A549 (cell line): ENCODE results near the gene ATF7IP2. TPM values are rescaled to one million over a fixed set of nuclear protein-coding genes. Genes with fewer than 3 reads are reported as not detected.

ENCODE experiments used
- ATAC-seq, 2 experiments: fragments of 200-7000 bp in 1 of 2; fragments of >200 bp in 1 of 2; cut with Nextera tagmentation in 1 of 2; cut with Tn5 transposase in 1 of 2; 3 replicates each; pipeline versions ENCODE4 v1.8.0 to v1.9.1; 2018 to 2020; ENCODE audit warnings: mild to moderate bottlenecking in 1 of 2, moderate library complexity in 1 of 2
- CTCF ChIA-PET: fragments of 300-600 bp; sonication (Branson Sonifier 250); formaldehyde crosslinking; extraction: SDS; loops from one replicate; lab custom pipeline; 2021; ENCODE audit warnings: antibody characterized with exemption, inconsistent platforms; lab: Yijun Ruan, JAX
- POLR2A ChIA-PET: fragments of 350-600 bp; formaldehyde crosslinking; extraction: SDS; loops from one replicate; lab custom pipeline; 2021; ENCODE audit warnings: antibody characterized with exemption, inconsistent platforms; lab: Yijun Ruan, JAX
- DNase-seq, 2 experiments: peaks; one replicate each; pipeline versions ENCODE4 v3.0.0 to v3.0.0-alpha.2; 2011 to 2016; ENCODE audit warnings: low read depth in 1 of 2, low spot score in 1 of 2
- FAIRE-seq: peaks from 2 replicates; lab custom pipeline; 2011; peaks lifted over from hg19 to GRCh38; lab: Jason Lieb, UNC
- H3K27ac ChIP-seq, 2 experiments: fragments of >200 bp; sonication (Bioruptor Twin); formaldehyde crosslinking; 3 replicates each; pipeline ENCODE4 v1.5.1; 2016 to 2017
- H3K4me1 ChIP-seq: fragments of >200 bp; sonication (Bioruptor Twin); formaldehyde crosslinking; 3 replicates; pipeline ENCODE4 v1.6.1; 2016
- H3K4me2 ChIP-seq: fragments of >200 bp; sonication (Bioruptor Twin); formaldehyde crosslinking; 3 replicates; pipeline ENCODE4 v1.6.1; 2016
- H3K4me3 ChIP-seq: fragments of >200 bp; sonication (Bioruptor Twin); formaldehyde crosslinking; 3 replicates; pipeline ENCODE4 v1.5.1; 2016
- H3K9me3 ChIP-seq: fragments of >200 bp; sonication (Bioruptor Twin); formaldehyde crosslinking; 3 replicates; pipeline ENCODE4 v1.6.1; 2016
- CEBPB ChIP-seq, 2 experiments: fragments of >200 bp in 1 of 2; sonication (Bioruptor Twin) in 1 of 2; formaldehyde crosslinking in 1 of 2; IDR thresholded peaks; 2 replicates each; pipeline ENCODE4 v1.6.1; 2012 to 2016
- CHD4 ChIP-seq: fragments of 200-600 bp; sonication (generic); IDR thresholded peaks from 2 replicates; pipeline ENCODE4 v1.6.1; 2016; ENCODE audit warnings: antibody characterized with exemption, mild to moderate bottlenecking, borderline replicate concordance
- ESRRA ChIP-seq: fragments of 150-350 bp; IDR thresholded peaks from 2 replicates; pipeline ENCODE4 v1.6.1; 2014; ENCODE audit warnings: mild to moderate bottlenecking, low read length, borderline replicate concordance
- FOSB ChIP-seq: fragments of 250-450 bp; sonication (Bioruptor Pico); IDR thresholded peaks from 2 replicates; pipeline ENCODE4 v1.5.0; 2020; ENCODE audit warnings: mild to moderate bottlenecking, moderate library complexity
- FOSL2 ChIP-seq, 2 experiments: fragments of 450-650 bp in 1 of 2; fragments of >200 bp in 1 of 2; sonication (Bioruptor Twin) in 1 of 2; formaldehyde crosslinking; IDR thresholded peaks; 2 replicates each; pipeline versions ENCODE4 v1.5.0 to v1.6.1; 2016 to 2020; ENCODE audit warnings: mild to moderate bottlenecking in 1 of 2, moderate library complexity in 1 of 2
- HDAC2 ChIP-seq: fragments of 200-600 bp; sonication (generic); IDR thresholded peaks from 2 replicates; pipeline ENCODE4 v1.6.1; 2016
- HEYL ChIP-seq: fragments of 250-450 bp; sonication (Bioruptor Pico); IDR thresholded peaks from 2 replicates; pipeline ENCODE4 v1.8.0; 2021; ENCODE audit warnings: mild to moderate bottlenecking, moderate library complexity
- HOXA7 ChIP-seq: fragments of 250-450 bp; sonication (Bioruptor Pico); IDR thresholded peaks from 2 replicates; pipeline ENCODE4 v1.5.0; 2020; ENCODE audit warnings: mild to moderate bottlenecking, moderate library complexity
- HOXB13 ChIP-seq: fragments of 250-450 bp; sonication (Bioruptor Pico); IDR thresholded peaks from 2 replicates; pipeline ENCODE4 v1.5.0; 2020; ENCODE audit warnings: low read depth, mild to moderate bottlenecking, moderate library complexity
- HOXB5 ChIP-seq: fragments of 250-450 bp; sonication (Bioruptor Pico); IDR thresholded peaks from 2 replicates; pipeline ENCODE4 v1.5.0; 2020; ENCODE audit warnings: mild to moderate bottlenecking, moderate library complexity
- MAZ ChIP-seq: fragments of 150-350 bp; IDR thresholded peaks from 2 replicates; pipeline ENCODE4 v1.6.1; 2014; ENCODE audit warnings: antibody characterized with exemption, low read depth, low read length, borderline replicate concordance
- MYC ChIP-seq: IDR thresholded peaks from 2 replicates; pipeline ENCODE4 v1.6.1; 2012; ENCODE audit warnings: mild to moderate bottlenecking, inconsistent platforms, low read length, improper control_type of control experiment, borderline replicate concordance
- POLR2A ChIP-seq: IDR thresholded peaks from 2 replicates; pipeline ENCODE4 v1.6.1; 2012; ENCODE audit warnings: mild to moderate bottlenecking, low read length
- POLR2AphosphoS2 ChIP-seq: conservative IDR thresholded peaks from 2 replicates; pipeline ENCODE4 v1.6.1; 2012; ENCODE audit warnings: low read length, improper control_type of control experiment, inconsistent platforms
- RCOR1 ChIP-seq: fragments of 150-350 bp; IDR thresholded peaks from 2 replicates; pipeline ENCODE4 v1.6.1; 2014; ENCODE audit warnings: antibody characterized with exemption, low read length, low read depth
- SREBF2 ChIP-seq: fragments of 450-650 bp; IDR thresholded peaks from 2 replicates; pipeline ENCODE4 v1.6.1; 2014; ENCODE audit warnings: mild to moderate bottlenecking, moderate library complexity
- TFCP2L1 ChIP-seq: fragments of 250-450 bp; sonication (Bioruptor Pico); IDR thresholded peaks from 2 replicates; pipeline ENCODE4 v1.5.0; 2021; ENCODE audit warnings: mild to moderate bottlenecking
- TP53 ChIP-seq: fragments of 250-450 bp; sonication (Bioruptor Pico); IDR thresholded peaks from 2 replicates; pipeline ENCODE4 v1.5.0; 2021; ENCODE audit warnings: mild to moderate bottlenecking, moderate library complexity
- WGBS: methylation state at CpG from one replicate; pipeline ENCODE4 v1.1.6; 2017; ENCODE audit errors: missing lambda C conversion rate; 5-methylcytosine and 5-hydroxymethylcytosine counted together
- polyA plus RNA-seq, 4 experiments: library from polyadenylated mRNA; depleted of rRNA in 3 of 4; stranded (reverse); fragments of >200 nt; fragmentation: RNase III in 1 of 4; extraction: RNeasy Plus Mini Kit Qiagen cat#74134 plus additional on column Dnase treatment in 1 of 4; gene quantifications; 2 replicates in 3 of 4; 3 replicates in 1 of 4; pipeline ENCODE4 v1.2.3, GENCODE V29; 2011 to 2017
- TF ChIP-seq, protein P1 (sequence below): IDR thresholded peaks from 2 replicates; pipeline ENCODE4 v1.6.1; 2012; ENCODE audit warnings: low read depth, borderline replicate concordance
- TF ChIP-seq, protein P2 (sequence below): IDR thresholded peaks from 2 replicates; pipeline ENCODE4 v1.6.1; 2012
- TF ChIP-seq, protein P3 (sequence below): fragments of >200 bp; sonication (Bioruptor Twin); formaldehyde crosslinking; IDR thresholded peaks from 3 replicates; pipeline ENCODE4 v1.6.1; 2016
- TF ChIP-seq, protein P4 (sequence below): fragments of 150-350 bp; IDR thresholded peaks from 2 replicates; pipeline ENCODE4 v1.6.1; 2014; ENCODE audit warnings: low read depth, mild to moderate bottlenecking, low read length

The ATF7IP2 gene
- polyA plus RNA-seq, 2 of the 4 experiments (the other 2 are of a cell fraction) = 12.3 to 23.5 TPM

DNA sequence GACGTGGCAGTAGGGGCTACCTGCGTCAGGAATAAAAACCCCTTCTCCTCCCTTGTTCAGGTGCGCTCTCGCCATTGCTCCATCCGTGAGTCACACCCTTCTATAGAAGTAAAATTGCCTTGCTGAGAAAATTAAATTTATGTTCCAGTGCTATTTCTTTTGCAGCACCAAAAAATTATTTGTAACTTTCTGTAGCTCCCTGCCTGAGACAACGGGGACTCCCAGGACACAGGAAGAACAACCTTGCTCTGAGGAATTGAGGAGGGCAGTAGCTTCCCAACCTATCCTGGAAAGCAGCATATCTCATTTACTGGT is 109.1 kb downstream of the ATF7IP2 start:
- 53% methylated on average over 6 of the region's 6 CpGs for WGBS
- Histone ChIP-seq H3K27ac (no peak overlapping the region), H3K4me2 (no peak overlapping the region), H3K4me3 (no peak overlapping the region), H3K4me1 (no peaks in the 10 kb centered on the region), H3K9me3 (0 out of 3 replicates have a peak, but pooled peaks cover 4% of the 10 kb centered on the region)
- no peak for DNase-seq
- ChIA-PET POLR2A (no interaction called here), CTCF (interaction anchor here (1.3 kb wide), 1 partner anchor 242 kb away, joined by 4 read pairs; no protein-coding TSS in a partner anchor)
- TF ChIP-seq, protein P1, sequence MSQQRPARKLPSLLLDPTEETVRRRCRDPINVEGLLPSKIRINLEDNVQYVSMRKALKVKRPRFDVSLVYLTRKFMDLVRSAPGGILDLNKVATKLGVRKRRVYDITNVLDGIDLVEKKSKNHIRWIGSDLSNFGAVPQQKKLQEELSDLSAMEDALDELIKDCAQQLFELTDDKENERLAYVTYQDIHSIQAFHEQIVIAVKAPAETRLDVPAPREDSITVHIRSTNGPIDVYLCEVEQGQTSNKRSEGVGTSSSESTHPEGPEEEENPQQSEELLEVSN = no peak
- TF ChIP-seq ESRRA = no peak
- TF ChIP-seq CHD4 = no peak
- no peak for FAIRE-seq
- ATAC-seq = no peak

DNA sequence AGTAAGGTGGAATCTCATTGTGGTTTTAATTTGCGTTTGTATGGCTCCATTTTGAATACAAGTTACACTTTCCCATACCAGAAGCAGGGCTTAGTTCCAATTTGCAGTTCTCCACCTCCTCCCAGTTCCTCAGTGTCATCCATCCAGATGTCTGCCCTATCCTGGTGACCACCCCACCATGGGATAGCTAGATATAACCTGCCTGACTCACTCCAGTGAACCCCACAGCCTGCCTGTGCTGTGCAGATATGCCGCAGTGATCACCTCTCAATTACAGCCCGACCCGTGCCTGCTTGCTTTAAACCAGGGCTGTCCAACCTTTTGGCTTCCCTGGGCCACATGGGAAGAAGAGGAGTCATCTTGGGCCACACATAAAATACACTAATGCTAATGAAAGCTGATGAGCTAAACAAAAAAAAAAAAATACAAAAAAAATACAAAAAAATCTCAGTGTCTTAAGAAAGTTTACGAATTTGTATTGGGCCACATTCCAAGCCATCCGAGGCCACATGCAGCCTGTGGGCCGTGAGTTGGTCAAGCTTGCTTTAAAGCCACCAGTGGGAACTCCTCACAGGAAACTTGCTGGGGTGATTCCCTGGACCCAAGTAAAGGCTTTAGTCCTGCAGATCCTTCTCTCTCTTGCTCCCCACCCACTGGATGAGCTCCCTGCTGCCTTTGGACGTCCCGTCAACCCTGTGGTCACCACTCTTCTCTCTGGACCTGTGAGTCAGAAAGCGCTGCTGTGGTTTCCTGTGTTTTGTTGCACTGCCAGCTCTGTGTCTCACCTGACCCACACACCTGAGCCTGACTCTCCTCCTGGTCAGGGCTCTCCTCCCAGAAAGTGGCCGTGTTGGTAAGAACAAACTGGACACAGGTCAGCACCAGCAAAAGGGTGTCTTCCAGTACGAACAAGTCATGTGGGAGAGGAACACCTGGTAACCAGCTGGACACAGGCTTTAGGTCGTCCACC is 111.6 kb downstream of the ATF7IP2 start:
- ATAC-seq (no peak), FAIRE-seq (no peak), DNase-seq (no peak)
- WGBS = 72% methylated on average over 13 of the region's 13 CpGs
- Histone ChIP-seq H3K9me3 (0 out of 3 replicates have a peak, but pooled peaks cover 4% of the 10 kb centered on the region), H3K27ac (no peak overlapping the region), H3K4me3 (no peak overlapping the region), H3K4me1 (no peaks in the 10 kb centered on the region), H3K4me2 (no peak overlapping the region)
- ChIA-PET POLR2A (interaction anchor here (0.6 kb wide), 1 partner anchor 111 kb away, joined by 3 read pairs; no protein-coding TSS in a partner anchor), CTCF (interaction anchor here (0.7 to 1.2 kb wide), 2 partner anchors 12 to 291 kb away, joined by 3 to 4 read pairs; no protein-coding TSS in a partner anchor)
- TF ChIP-seq TP53 (no peak), POLR2AphosphoS2 (no peak), HOXB5 (CRISPR knock-in tag) (no peak), SREBF2 (no peak), HOXA7 (CRISPR knock-in tag) (no peak), FOSL2 (IDR thresholded peaks at IDR 0.05) (no peak), FOSL2 (CRISPR knock-in tag; IDR thresholded peaks at IDR 0.05) (no peak), RCOR1 (no peak), MYC (no peak), HEYL (CRISPR knock-in tag) (no peak), MAZ (no peak), TFCP2L1 (CRISPR knock-in tag) (no peak), HDAC2 (no peak), POLR2A (no peak), FOSB (CRISPR knock-in tag) (no peak), HOXB13 (CRISPR knock-in tag) (no peak), CEBPB (IDR thresholded peaks at IDR 0.05) (no peak), CHD4 (no peak)
- TF ChIP-seq, protein P2, sequence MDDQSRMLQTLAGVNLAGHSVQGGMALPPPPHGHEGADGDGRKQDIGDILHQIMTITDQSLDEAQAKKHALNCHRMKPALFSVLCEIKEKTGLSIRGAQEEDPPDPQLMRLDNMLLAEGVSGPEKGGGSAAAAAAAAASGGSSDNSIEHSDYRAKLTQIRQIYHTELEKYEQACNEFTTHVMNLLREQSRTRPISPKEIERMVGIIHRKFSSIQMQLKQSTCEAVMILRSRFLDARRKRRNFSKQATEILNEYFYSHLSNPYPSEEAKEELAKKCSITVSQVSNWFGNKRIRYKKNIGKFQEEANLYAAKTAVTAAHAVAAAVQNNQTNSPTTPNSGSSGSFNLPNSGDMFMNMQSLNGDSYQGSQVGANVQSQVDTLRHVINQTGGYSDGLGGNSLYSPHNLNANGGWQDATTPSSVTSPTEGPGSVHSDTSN = no peak
- TF ChIP-seq, protein P3, sequence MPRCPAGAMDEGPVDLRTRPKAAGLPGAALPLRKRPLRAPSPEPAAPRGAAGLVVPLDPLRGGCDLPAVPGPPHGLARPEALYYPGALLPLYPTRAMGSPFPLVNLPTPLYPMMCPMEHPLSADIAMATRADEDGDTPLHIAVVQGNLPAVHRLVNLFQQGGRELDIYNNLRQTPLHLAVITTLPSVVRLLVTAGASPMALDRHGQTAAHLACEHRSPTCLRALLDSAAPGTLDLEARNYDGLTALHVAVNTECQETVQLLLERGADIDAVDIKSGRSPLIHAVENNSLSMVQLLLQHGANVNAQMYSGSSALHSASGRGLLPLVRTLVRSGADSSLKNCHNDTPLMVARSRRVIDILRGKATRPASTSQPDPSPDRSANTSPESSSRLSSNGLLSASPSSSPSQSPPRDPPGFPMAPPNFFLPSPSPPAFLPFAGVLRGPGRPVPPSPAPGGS = no peak
- TF ChIP-seq, protein P4, sequence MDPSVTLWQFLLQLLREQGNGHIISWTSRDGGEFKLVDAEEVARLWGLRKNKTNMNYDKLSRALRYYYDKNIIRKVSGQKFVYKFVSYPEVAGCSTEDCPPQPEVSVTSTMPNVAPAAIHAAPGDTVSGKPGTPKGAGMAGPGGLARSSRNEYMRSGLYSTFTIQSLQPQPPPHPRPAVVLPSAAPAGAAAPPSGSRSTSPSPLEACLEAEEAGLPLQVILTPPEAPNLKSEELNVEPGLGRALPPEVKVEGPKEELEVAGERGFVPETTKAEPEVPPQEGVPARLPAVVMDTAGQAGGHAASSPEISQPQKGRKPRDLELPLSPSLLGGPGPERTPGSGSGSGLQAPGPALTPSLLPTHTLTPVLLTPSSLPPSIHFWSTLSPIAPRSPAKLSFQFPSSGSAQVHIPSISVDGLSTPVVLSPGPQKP = no peak
